ENCODE data around the gene POLA2.
"Not testable (repeated sequence)": the region's sequence is repeated elsewhere in the genome, so short reads cannot be mapped to it uniquely, and the experiment has no call there.

POLA2 gene

DNA sequence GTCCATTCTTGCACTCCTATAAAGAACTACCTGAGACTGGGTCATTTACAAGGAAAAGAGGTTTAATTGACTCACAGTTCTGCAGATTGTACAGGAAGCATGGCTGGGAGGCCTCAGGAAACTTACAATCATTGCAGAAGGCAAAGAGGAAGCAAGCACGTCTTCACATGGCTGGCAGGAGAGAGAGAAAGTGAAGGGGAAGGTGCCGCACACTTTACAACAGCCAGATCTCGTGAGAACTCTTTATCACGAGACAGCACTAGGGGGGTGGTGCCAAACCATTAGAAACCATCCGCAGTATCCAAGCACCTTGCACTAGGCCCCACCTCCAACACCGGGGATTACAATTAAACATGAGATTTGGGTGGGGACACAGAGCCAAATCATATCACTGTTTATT, 19.4 kb upstream of the POLA2 start:
- DNase-seq = no peak

DNA sequence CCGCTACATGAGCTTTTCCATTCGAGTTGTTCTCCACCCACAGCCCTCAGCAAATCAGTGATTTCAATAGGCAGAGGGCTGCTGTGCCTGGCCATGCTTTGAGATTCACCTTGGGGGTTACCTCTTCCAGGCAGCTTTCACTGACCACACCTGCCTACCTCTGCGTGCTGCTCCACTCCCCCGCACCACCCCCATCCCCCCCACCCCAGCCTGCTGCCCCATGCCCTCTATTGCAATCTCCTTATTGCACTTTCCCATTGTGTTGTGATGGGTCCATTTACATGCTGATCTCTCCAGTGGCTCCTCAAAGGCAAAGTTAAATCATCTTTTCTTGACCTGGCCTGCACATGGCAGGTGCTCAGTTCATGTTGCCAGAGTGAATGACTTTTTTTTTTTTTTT, 18.0 kb upstream of the POLA2 start:
- DNase-seq = no peak

DNA sequence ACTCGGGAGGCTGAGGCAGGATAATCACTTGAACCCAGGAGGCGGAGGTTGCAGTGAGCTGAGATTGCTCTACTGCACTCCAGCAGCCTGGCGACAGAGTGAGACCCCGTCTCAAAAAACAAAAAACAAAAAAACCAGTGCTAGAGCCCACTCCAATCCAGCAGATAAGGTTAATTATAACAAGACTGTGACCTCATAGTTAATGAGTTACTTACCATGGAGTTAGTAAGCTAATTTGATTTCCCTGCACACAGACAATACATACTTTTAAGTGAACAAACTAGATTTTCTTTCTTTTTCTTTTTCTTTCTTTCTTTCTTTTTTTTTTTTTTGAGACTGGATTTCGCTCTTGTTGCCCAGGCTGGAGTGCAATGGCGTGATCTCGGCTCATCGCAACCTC, 16.7 kb upstream of the POLA2 start:
- DNase-seq = not testable (repeated sequence)

DNA sequence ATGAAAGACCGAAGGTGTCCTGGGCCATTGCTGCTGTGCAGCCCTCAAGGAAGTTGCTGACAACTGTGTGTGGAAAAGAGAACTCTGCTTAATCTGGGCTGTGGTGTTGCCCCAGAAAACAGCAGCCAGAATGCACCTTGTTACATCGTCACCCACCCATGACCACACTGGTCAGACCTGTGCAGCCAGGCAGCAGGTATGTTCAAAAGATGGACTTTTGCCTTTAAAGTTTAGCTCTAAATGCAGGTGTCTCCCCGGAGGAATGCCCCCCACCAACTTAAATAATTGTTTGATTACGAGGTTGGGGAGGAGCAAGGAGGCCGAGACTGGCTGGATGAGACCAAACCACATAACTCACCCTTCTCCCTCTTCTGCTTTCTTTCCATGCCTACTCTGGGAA, 15.3 kb upstream of the POLA2 start:
- DNase-seq = no peak

DNA sequence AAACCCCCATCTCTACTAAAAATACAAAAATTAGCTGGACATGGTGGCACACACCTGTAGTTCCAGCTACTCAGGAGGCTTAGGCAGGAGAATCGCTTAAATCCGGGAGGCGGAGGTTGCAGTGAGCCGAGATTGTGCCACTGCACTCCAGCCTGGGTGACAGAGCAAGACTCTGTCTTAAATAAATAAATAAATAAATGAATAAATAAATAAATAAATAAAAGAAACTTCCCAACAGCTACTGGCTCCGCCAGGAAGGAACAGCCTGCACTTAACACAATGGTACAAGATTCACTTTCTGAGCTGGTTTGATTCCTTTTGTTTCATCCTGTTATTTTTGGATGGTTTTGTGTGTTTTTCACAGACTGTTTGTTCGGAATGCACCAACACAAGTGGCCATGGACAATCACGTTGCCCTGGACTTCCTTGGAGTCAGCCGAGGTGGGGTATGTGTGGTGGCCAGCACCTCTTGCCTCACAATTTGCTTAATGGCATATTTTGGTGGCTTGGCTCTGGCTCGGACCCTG, 13.5 kb upstream of the POLA2 start:
- DNase-seq = not testable (repeated sequence)

DNA sequence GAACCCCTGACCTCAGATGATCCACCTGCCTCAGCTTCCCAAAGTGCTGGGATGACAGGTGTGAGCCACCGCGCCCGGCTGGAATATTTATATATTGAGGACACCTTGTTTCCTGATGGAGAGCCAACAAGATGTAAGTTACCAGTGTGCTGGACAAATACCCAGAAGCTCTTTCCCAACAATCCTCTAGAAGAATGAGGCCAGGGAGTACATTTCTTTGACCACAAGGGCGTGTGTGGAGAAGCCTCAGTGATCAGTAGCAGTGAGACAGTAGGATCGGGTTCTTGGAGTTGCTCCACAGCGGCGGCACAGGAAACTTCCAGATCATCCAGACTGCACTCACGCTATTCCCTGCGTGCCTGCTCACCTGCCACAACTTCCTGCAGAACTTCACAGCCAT, 10.3 kb upstream of the POLA2 start:
- DNase-seq = no peak

DNA sequence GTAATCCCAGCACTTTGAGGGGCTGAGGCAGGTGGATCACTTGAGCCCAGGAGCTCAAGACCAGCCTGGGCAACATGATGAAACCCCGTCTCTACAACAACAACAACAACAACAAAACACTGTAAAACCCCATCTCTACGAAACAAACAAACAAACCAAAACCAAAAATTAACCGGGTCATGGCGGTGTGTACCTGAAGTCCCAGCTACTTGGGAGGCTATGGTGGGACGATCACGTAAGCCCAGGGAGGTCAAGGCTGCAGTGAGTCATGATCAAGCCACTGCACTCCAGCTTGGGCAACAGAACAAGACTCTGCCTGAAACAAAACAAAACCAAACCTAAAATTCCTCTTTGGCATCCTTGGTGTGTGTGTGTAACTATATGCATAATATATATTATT, 7.0 kb upstream of the POLA2 start:
- DNase-seq = no peak

DNA sequence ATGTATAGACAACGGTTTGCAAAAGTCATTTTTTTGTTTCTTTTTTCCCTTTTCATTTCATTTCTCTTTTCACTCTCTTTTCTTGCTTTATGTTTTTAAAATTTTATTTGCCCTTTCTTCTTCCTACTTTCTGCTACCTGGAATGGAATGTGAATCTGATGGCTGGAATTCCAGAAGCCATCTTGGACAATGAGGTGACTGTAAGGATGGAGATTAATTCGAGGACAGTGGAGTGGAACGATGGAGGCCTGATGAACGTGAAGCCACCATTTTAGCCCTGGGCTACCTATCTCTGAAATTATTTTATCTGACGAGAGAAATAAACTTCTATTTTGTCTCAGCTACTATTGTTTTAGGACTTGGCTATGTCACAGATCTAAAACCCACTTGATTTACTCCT, 2.8 kb upstream of the POLA2 start:
- DNase-seq = no peak

DNA sequence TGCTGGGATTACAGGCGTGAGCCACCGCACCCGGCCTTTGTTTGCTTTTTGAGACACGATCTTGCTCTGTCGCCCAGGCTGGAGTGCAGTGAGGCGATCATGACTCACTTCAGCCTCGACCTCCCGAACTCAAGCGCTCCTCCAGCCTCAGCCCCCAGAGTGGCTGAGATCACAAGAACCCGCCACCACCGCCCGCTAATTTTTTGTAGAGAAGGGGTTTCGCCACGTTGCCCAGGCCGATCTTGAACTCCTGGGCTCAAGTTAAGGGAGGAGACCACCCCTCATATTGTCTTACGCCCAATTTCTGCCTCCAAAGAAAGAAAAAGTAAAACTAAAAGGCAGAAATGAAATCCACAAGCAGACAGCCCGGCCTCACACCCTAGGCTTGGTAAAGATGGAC, 1.5 kb upstream of the POLA2 start:
- DNase-seq = no peak

DNA sequence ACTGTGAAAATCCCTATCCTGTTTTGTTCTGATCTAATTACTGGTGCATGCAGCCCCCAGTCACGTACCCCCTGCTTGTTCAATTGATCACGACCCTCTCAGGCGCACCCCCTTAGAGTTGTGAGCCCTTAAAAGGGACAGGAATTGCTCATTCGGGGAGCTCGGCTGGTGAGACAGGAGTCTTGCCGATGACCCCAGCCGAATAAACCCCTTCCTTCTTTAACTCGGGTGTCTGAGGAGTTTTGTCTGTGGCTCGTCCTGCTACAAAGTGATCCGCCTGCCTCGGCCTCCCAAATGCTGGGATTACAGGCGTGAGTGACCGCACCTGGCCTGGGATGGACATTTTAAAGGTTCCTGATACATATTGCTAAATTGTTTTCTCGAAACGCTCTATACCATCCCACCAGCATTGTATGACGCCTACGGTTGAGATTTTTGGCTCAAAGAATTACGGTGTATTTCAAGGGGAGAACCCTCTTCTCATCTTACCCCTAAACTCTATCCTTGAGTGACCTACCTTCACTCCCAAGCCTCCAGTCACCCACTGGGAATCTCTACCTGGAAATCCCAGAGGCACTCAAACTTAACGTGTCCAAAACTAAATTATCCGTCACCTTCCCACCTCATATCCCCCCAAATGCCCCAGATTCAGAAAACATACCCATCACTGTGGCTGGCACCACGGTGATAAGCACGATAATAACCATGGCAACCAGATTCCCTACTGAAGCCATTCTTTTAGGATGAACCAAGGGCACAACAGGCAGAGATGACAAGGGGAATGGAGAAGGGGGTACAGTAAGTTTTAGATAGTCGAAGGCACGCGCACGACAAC, 789 bp upstream of the POLA2 start:
- DNase-seq = no peak

DNA sequence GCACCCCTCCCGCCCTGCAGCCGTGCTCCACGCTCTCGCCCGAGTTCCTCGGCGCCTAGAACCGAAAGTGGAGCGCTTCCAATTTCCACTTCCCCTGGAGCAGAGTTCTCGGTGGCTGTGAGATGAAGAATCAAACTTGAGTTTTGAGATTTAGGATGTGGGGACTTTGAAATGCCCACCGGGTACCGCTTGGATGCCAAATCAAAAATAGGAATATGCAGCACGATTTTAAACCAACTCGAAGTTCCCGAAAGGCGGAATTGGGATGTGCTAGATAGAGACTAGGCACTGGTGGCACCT, 569 bp downstream of the POLA2 start:
- no peak for DNase-seq

DNA sequence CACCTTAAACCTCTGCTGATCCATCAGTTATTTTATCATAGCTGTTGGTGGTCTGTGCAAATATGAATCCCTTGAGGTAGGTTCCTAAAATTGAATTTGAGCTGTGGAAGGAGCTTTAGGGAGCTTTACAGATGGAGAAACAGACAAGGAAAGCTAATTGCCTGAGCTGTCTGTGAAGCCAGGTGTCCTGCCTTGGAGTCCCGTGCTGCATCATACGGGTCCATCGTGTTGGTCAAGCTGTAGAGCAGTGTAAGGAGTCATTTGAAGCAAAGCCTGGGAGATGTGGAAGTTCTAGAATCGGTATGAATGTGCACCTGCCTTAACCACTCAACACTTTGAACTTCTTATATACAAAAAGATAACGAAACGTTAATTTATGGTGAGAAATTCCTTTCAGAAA, 1.0 kb downstream of the POLA2 start:
- no peak for DNase-seq

DNA sequence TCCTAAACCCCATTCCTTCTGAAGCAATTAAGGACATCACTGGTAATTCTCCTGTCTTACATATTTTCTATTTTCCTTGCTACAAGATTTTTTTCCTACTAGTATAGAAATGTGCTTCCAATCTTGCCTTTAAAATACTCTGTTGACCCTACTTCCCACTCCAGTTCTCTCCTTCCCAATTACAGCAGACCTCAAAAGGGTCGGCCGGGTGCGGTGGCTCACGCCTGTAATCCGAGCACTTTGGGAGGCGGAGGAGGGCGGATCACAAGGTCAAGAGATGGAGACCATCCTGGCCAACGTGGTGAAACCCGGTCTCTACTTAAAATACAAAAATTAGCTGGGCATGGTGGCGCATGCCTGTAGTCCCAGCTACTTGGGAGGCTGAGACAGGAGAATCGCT, 3.0 kb downstream of the POLA2 start:
- DNase-seq = not testable (repeated sequence)

DNA sequence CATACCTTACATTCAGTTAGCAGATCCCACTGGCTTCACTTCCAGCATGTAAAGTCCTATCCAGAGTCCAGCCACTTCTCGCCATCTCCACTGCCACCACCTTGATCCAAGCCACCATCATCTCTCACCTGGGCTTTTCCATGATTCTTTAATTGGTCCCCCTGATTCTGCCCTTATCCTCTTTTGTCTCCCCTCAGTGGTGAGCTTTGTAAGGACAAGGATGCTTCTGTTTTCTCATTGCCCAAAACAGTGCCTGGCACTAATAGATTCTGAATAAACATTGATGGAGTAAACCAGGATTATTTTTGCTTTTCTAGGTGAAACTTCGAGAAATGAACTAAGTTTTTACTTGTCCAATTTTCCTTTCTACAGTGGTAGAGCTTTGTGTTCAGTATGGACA, 4.4 kb downstream of the POLA2 start:
- DNase-seq = no peak

DNA sequence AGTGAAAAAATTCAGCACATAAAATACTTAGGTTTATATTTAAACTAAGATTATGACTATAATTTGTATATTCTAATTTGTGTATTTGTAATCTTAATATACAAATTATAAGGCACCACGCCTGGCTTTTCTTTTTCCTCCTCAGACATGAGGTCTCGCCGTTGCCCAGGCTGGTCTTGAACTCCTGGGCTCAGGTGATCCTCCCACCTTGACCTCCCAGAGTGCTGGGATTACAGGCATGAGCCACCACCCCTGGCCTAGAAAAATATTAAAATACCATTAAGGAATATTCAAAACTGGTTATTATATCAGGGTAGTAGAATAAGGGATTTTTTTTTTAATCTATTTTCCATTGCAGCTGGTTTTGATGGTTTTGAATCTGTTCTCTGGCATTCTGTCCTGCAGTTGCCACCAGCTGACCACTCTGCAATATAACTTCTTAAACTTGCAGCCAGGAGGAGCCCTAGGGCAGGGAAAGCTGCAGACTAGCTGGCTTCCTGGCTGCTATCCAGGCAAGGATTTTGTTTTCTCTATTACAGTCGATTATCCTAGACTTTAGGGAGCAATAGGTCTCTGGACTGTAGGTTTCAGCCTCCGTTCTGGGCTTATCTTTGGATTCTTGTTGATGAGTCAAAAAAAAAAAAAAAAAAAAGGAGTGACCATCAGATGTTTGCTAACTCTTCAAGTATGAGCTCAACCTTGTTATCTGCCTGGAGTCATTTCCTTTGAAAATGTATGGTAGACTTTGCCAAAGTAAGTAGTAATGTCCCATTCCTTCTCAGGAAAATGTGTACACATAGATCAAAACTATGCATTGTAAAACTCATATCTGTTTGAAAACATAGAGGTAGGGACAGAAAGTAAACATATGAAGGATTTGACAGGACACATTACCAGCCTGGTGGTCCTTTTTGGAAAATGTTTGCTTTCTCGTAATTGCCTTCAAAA, 13.2 kb downstream of the POLA2 start:
- no peak for DNase-seq

DNA sequence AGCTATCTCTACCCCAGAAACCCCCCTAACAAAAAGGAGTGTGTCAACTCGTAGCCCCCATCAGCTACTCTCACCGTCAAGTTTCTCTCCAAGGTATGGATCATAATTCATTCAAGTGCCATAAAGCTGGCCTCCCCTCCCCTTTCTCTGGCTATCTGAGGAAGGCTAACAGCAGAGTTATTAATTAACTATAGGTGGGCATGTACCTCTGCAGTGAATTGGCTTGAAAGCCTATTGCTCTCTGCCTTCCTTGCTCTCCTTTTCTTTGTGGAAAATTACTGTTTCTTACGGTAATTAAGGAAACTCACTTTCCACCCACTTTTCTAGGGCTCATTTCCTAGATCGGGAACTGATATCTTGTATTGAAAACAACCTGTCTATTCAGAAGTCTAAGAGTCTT, 14.1 kb downstream of the POLA2 start:
- no peak for DNase-seq

DNA sequence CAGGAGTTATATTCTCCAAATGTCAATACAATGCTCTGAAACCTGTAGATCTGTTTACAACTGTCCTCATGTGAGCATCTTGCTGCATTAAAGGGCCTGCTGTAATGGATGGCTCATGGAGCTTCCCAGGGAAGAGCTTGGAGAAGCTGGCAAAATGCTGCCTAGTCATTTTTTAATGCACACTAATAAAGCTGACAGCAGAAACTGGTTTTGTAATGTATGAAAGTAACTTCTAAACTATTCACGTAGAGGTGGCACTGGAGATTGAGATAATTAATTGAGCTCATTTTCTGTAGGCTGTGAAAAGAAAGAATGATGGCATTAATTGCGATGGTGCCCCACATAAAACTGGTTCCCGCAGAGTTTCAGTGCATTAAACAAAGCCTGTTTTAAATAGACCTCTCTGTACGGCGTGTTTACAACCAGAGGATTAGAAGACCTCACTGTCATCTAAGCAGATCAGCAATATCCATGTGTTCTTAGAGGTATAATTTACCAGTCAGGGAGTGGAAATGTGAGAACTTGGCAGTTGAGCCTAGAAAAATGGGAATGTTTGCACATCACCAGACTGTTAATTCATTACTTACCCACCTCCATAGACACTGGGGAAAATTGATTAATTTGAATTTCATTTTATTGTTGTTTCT, 16.0 kb downstream of the POLA2 start:
- no peak for DNase-seq

DNA sequence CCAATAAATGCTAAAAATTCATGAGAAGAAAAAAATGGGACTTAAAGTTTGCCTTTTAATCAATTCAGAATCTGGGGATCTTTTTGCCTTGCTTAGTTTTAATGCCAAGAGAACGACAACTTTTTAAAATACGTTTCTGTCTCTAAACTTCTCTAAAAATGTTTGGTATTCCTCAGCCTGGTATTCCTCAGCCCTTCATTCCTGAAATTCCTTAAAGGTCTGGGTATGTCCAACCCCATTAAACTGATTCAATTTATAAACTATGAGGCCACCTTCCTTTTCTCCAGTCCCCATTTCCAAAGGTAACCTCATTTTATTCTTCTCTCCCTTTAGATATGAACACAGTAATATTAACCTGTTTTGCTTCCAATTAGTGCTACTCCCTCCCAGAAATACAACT, 16.6 kb downstream of the POLA2 start:
- DNase-seq = no peak

DNA sequence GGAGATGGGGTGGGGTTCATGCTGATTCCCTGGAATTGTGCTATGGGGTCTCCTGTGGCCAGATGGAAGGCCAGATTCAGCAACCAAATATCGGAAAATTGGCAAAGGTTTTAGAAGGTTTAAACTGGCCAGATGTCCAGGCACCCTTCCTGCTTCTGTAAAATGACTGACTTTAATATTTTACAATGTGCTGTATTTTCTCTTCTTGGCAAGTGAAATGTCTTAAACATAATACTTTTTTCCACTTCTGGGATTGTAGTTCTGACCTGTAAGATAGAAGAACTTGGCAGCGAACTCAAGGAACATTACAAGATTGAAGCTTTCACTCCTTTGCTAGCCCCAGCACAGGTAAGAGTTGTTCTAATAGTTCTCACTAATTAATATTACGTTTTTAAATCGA, 17.5 kb downstream of the POLA2 start:
- no peak for DNase-seq

DNA sequence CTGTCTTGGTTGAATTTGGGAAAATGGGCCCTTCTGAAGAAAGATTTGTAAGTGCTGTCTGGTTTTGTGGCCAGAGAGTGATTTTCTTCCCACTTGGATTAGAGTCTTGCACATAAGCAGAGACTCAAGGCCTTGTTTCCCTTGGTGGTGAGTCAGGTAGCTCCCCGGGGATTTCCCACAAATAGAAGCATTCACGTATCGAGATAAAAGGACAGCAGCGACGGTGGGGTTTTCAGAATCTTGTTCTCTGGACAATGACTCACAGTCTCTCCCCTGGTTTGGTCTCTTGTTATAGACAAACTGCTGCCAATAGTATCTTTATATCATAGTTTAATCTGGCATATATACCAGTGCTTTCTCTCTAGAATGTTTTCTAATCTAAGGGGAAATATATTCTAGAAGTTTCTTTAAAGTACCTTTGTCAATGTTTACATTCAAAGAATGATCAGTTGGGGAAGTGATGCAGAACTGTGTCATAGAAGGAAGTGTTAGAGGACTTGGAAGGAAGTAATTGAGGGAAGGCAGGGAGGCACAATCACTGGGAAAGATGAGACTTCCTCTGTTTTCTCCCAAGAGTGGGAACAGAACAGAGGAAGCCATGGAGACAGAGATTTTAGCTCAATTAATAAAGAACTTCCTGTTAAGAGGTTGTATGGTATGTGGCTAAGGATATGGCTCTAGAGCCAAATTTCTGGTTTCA, 18.1 kb downstream of the POLA2 start:
- peak; percentile 73 for DNase-seq

DNA sequence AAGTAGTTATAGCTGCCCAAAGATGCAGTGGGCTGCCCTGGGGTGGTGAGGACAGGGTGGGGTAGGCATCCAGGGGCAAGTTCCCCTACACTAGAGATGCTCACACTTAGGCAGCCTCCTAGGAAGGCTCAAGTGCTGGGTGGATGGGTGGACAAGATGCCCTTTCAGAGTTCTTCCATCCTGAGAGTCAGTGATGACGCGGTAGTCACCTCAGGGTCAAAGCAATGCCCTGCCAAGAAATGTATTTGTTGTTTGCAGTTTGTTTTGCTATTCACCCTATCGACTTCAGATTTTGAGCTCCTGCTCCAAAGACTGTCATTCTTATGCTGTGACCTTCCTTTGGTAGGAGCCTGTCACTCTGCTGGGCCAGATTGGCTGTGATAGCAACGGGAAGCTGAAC, 18.9 kb downstream of the POLA2 start:
- DNase-seq = no peak

DNA sequence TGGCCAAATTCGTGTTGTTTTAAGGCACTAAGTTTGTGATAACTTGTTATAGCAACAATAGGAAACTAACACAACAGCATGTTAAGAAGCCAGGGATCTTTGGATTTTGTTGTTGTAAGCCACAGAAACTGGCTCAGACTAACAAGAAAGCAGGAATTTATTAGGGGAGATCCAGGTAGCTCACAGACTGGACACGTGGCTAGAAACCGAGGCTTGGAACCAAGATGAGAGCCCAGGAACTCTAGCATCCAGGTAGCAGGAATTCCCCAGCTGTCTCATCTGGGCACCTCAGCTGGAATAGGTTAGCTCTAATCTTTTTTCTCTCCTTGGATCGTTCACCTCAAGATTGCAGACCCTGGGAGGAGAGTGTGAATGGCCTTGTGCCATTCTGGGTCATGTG, 24.9 kb downstream of the POLA2 start:
- no peak for DNase-seq

DNA sequence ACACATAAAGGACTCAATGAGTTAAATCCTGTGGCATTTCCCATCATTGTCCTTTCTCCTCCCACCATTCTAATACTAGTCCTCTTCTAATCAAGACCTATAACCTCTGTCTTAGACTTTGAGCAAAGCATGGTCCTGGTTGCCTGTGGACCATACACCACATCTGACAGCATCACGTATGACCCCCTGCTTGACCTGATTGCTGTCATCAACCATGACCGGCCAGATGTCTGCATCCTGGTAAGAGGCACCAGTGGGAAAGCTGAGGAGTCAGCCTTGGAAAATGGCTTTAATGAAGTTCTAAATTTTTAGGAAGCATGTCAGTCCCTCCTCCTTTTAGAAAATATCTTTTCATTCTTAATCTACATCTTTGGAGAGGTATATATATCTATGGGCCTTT, 25.8 kb downstream of the POLA2 start:
- no peak for DNase-seq
